Activated T-cell treated with anti-CD3 and anti-CD28 coated beads for 48 hours (primary cell): Measurements from ENCODE around the gene ADAM12.

Source experiments
- DNase-seq: peaks from one replicate; pipeline ENCODE4 v3.0.0-alpha.2; 2020; ENCODE audit warnings: low read depth

The ADAM12 gene

GRCh38 chr10:126234630-126235029 is 153.6 kb downstream of the ADAM12 start:
- DNase-seq, result no peak

GRCh38 chr10:126233182-126234148 is 154.8 kb downstream of the ADAM12 start:
- DNase-seq, result no peak

- DNase-seq, result no peak
Measured at GRCh38 chr10:126230587-126230986, 157.7 kb downstream of the ADAM12 start.

- DNase-seq, result no peak
Measured at GRCh38 chr10:126229686-126230085, 158.6 kb downstream of the ADAM12 start.

- no peak for DNase-seq
Measured at GRCh38 chr10:126227762-126228134, 160.5 kb downstream of the ADAM12 start.

GRCh38 chr10:126226988-126227761 is 161.1 kb downstream of the ADAM12 start:
- DNase-seq, result no peak

- no peak for DNase-seq
Measured at GRCh38 chr10:126226205-126226604, 162.1 kb downstream of the ADAM12 start.

- no peak for DNase-seq
Measured at GRCh38 chr10:126225672-126226008, 162.6 kb downstream of the ADAM12 start.

GRCh38 chr10:126224967-126225671 is 163.2 kb downstream of the ADAM12 start:
- no peak for DNase-seq

- DNase-seq, result no peak
Measured at GRCh38 chr10:126223512-126224067, 164.7 kb downstream of the ADAM12 start.

- DNase-seq, result no peak
Measured at GRCh38 chr10:126222736-126223511, 165.4 kb downstream of the ADAM12 start.

- DNase-seq, result no peak
Measured at GRCh38 chr10:126221874-126222273, 166.4 kb downstream of the ADAM12 start.

GRCh38 chr10:126218778-126219649 is 169.3 kb downstream of the ADAM12 start:
- DNase-seq, result no peak

- no peak for DNase-seq
Measured at GRCh38 chr10:126218174-126218573, 170.1 kb downstream of the ADAM12 start.

GRCh38 chr10:126216632-126216961 is 171.7 kb downstream of the ADAM12 start:
- no peak for DNase-seq

- DNase-seq, result no peak
Measured at GRCh38 chr10:126215746-126216631, 172.3 kb downstream of the ADAM12 start.

GRCh38 chr10:126214679-126215078 is 173.6 kb downstream of the ADAM12 start:
- no peak for DNase-seq

- no peak for DNase-seq
Measured at GRCh38 chr10:126214021-126214420, 174.3 kb downstream of the ADAM12 start.

- DNase-seq, result no peak
Measured at GRCh38 chr10:126212738-126213137, 175.5 kb downstream of the ADAM12 start.
